Osteocyte (in vitro differentiated cells): ENCODE results near the gene CCDC83. TPM values are rescaled to one million over a fixed set of nuclear protein-coding genes. Genes with fewer than 3 reads are reported as not detected.

Experiments
- DNase-seq: peaks from one replicate; pipeline ENCODE4 v3.0.0; 2021; ENCODE audit warnings: mixed read lengths; ENCODE audit not compliant: unreplicated experiment; ENCODE audit errors: extremely low spot score
- H3K27ac Mint-ChIP-seq: one replicate; pipeline ENCODE4 v1.8.0; 2021; ENCODE audit warnings: mild to moderate bottlenecking, mixed read lengths; ENCODE audit not compliant: unreplicated experiment
- H3K27me3 Mint-ChIP-seq: one replicate; pipeline ENCODE4 v1.8.0; 2021; ENCODE audit warnings: mixed read lengths; ENCODE audit not compliant: unreplicated experiment
- H3K36me3 Mint-ChIP-seq: one replicate; pipeline ENCODE4 v1.8.0; 2021; ENCODE audit warnings: mixed read lengths; ENCODE audit not compliant: unreplicated experiment
- H3K4me1 Mint-ChIP-seq: one replicate; pipeline ENCODE4 v1.8.0; 2021; ENCODE audit warnings: mixed read lengths; ENCODE audit not compliant: unreplicated experiment
- H3K4me3 Mint-ChIP-seq: one replicate; pipeline ENCODE4 v1.8.0; 2021; ENCODE audit warnings: mild to moderate bottlenecking, moderate library complexity, mixed read lengths; ENCODE audit not compliant: unreplicated experiment
- H3K9me3 Mint-ChIP-seq: one replicate; pipeline ENCODE4 v1.8.0; 2021; ENCODE audit warnings: mixed read lengths; ENCODE audit not compliant: unreplicated experiment
- total RNA-seq: library from RNA; stranded (reverse); gene quantifications from 2 replicates; pipeline ENCODE4 v1.2.1, GENCODE V29; 2021
- TF ChIP-seq, protein P1 (sequence below): fragments of 200-600 bp; sonication (generic); IDR thresholded peaks from 2 replicates; pipeline ENCODE4 v1.5.0; 2021; ENCODE audit warnings: antibody characterized with exemption, mild to moderate bottlenecking, moderate library complexity

The CCDC83 gene
- total RNA-seq, 1 donor from 2014 or later: not detected

- Mint-ChIP-seq H3K36me3 (no peaks in the 10 kb centered on the region), H3K27ac (no peak overlapping the region), H3K27me3 (peaks cover 3% of the 10 kb centered on the region), H3K4me1 (peaks cover 13% of the 10 kb centered on the region), H3K4me3 (no peak overlapping the region), H3K9me3 (no peaks in the 10 kb centered on the region)
- TF ChIP-seq, protein P1, sequence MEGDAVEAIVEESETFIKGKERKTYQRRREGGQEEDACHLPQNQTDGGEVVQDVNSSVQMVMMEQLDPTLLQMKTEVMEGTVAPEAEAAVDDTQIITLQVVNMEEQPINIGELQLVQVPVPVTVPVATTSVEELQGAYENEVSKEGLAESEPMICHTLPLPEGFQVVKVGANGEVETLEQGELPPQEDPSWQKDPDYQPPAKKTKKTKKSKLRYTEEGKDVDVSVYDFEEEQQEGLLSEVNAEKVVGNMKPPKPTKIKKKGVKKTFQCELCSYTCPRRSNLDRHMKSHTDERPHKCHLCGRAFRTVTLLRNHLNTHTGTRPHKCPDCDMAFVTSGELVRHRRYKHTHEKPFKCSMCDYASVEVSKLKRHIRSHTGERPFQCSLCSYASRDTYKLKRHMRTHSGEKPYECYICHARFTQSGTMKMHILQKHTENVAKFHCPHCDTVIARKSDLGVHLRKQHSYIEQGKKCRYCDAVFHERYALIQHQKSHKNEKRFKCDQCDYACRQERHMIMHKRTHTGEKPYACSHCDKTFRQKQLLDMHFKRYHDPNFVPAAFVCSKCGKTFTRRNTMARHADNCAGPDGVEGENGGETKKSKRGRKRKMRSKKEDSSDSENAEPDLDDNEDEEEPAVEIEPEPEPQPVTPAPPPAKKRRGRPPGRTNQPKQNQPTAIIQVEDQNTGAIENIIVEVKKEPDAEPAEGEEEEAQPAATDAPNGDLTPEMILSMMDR: no peak
- DNase-seq: no peak
Measured at GRCh38 chr11:85884581-85885021, 29.4 kb downstream of the CCDC83 start.

GRCh38 chr11:85886089-85887056, 31.2 kb downstream of the CCDC83 start:
- H3K27me3 Mint-ChIP-seq: peaks cover 3% of the 10 kb centered on the region
- no peak overlapping the region for H3K27ac Mint-ChIP-seq
- no peaks in the 10 kb centered on the region for H3K9me3 Mint-ChIP-seq
- peaks cover 20% of the 10 kb centered on the region for H3K4me1 Mint-ChIP-seq
- no peak overlapping the region for H3K4me3 Mint-ChIP-seq
- TF ChIP-seq, protein P1: no peak
- no peaks in the 10 kb centered on the region for H3K36me3 Mint-ChIP-seq
- DNase-seq: no peak

DNA sequence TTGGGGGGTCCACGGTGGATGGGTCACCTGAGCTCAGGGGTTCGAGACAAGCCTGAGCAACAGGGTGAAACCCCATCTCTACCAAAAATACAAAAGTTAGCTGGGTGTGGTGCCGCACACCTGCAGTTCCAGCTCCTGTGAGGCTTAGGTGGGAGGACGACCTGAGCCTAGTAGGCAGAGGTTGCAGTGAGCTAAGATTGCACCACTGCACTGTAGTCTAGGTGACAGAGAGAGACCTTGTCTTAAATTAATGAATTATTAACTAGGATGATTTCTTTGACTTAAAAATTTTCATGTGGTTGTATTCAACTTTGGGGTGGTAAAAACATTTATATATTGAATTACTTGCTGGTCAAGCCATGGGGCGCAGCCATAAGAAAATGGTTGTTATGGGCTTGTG, 33.9 kb downstream of the CCDC83 start:
- Mint-ChIP-seq H3K9me3 (no peaks in the 10 kb centered on the region), H3K4me1 (peaks cover 20% of the 10 kb centered on the region), H3K27ac (no peak overlapping the region), H3K36me3 (no peaks in the 10 kb centered on the region), H3K27me3 (peaks cover 3% of the 10 kb centered on the region), H3K4me3 (no peak overlapping the region)
- TF ChIP-seq, protein P1: no peak
- no peak for DNase-seq

- no peak overlapping the region for H3K27ac Mint-ChIP-seq
- no peak overlapping the region for H3K4me3 Mint-ChIP-seq
- no peak for DNase-seq
- no peaks in the 10 kb centered on the region for H3K9me3 Mint-ChIP-seq
- TF ChIP-seq, protein P1: no peak
- H3K36me3 Mint-ChIP-seq: no peaks in the 10 kb centered on the region
- peaks cover 14% of the 10 kb centered on the region for H3K4me1 Mint-ChIP-seq
- H3K27me3 Mint-ChIP-seq: peaks cover 3% of the 10 kb centered on the region
Measured at GRCh38 chr11:85889676-85890579, 34.7 kb downstream of the CCDC83 start.
